Lung (tissue), 12 donors: ENCODE data around the gene RAPGEF1. TPM values are rescaled to one million over a fixed set of nuclear protein-coding genes. Genes with fewer than 3 reads are reported as not detected.

Experiments used
- ATAC-seq: fragments of 200-7000 bp; cut with Tn5 transposase; one replicate; pipeline ENCODE4 v1.9.1; 2020; ENCODE audit warnings: moderate number of reproducible peaks; ENCODE audit not compliant: insufficient read depth, low FRiP score
- DNase-seq, 3 donors: peaks; one replicate each; pipeline ENCODE4 v3.0.0-alpha.2; 2013 to 2017
- H3K27ac ChIP-seq, 2 donors: one replicate each; pipeline ENCODE4 v1.5.1; 2013; ENCODE audit warnings: mild to moderate bottlenecking in 2 of 2, moderate library complexity in 2 of 2, control low read depth in 1 of 2, inconsistent platforms in 1 of 2, low read depth in 1 of 2, low read length in 1 of 2
- H3K27me3 ChIP-seq, 3 donors: one replicate each; pipeline ENCODE4 v1.5.1; 2013; ENCODE audit warnings: low read length in 2 of 3; ENCODE audit not compliant: control insufficient read depth in 3 of 3, insufficient read depth in 3 of 3
- H3K36me3 ChIP-seq, 4 donors: one replicate each; pipeline ENCODE4 v1.5.1; 2013; ENCODE audit warnings: low read length in 4 of 4, mild to moderate bottlenecking in 1 of 4, moderate library complexity in 1 of 4; ENCODE audit not compliant: control insufficient read depth in 4 of 4, insufficient read depth in 4 of 4
- H3K4me1 ChIP-seq, 5 donors: one replicate each; pipeline ENCODE4 v1.5.1; 2013; ENCODE audit warnings: low read length in 5 of 5, mild to moderate bottlenecking in 2 of 5, moderate library complexity in 1 of 5; ENCODE audit not compliant: control insufficient read depth in 5 of 5, insufficient read depth in 5 of 5
- H3K4me3 ChIP-seq: one replicate; pipeline ENCODE4 v1.5.1; 2013; ENCODE audit warnings: mild to moderate bottlenecking, control low read depth, moderate library complexity
- H3K9ac ChIP-seq, 2 donors: one replicate each; pipeline ENCODE4 v1.5.1; 2013; ENCODE audit warnings: low read length in 2 of 2, control low read depth in 1 of 2; ENCODE audit not compliant: insufficient read depth in 1 of 2
- H3K9me3 ChIP-seq, 4 donors: one replicate each; pipeline ENCODE4 v1.5.1; 2013; ENCODE audit warnings: low read length in 3 of 4, mild to moderate bottlenecking in 1 of 4, moderate library complexity in 1 of 4; ENCODE audit not compliant: control insufficient read depth in 4 of 4, insufficient read depth in 3 of 4
- WGBS, 2 donors: extraction: QIAGEN DNeasy Blood & Tissue Kit; methylation state at CpG; one replicate each; pipeline ENCODE4 v1.1.7; 2013; 5-methylcytosine and 5-hydroxymethylcytosine counted together
- polyA plus RNA-seq, 2 donors: library from polyadenylated mRNA; stranded (reverse); fragments of 200-250 nt; gene quantifications; one replicate each; pipeline ENCODE4 v1.2.1, GENCODE V29; 2013
- total RNA-seq, 2 donors: library from RNA; depleted of rRNA in 1 of 2; stranded (reverse); fragments of >200 nt in 1 of 2; gene quantifications; one replicate each; pipeline ENCODE4 v1.2.1, GENCODE V29; 2014 to 2021
- TF ChIP-seq, protein P1 (sequence below): IDR thresholded peaks from 2 replicates; pipeline ENCODE4 v1.5.1; 2012; ENCODE audit warnings: mild to moderate bottlenecking; ENCODE audit errors: control extremely low read depth, extremely low read depth
- donor health status: control.
- donor health status: control.
- donor health status: Bipolar disorder and iron deficiency.
- donor health status: healthy.
- donor health status: DM: yes; HTN: yes; CAD: no.

The RAPGEF1 gene
- total and polyA plus RNA-seq, 4 donors, result 38.9 to 134 (median 55.1) TPM

DNA sequence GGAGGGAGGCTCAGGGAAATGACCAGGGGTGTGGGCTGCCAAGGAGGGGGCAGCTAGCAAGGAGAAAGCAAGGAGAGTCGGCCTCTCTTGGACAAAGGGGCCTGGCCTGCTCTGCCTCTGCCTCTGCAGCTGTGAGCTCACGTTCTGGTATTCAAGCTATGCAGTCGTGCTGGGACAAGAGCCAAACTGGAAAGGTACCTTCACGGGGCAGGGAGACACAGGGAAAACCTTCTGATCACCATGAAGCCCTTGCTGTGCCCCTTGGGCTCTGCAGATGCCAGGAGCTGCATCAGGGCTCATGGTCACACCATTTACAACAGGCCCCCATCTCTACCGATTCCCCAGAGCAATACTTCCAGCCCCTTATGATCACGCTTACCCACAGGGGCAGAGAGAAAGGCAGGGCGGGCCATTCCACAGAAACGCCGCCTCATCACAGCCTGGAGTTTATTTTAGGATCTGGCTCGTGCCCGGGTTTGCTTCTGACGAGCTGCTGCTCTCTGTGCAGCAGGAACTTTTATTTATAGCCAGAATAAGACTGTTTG is 131.3 kb downstream of the RAPGEF1 start:
- H3K27ac ChIP-seq, result peak overlapping the region; percentile 80 to 85
- H3K9me3 ChIP-seq, result no peaks in the 10 kb centered on the region
- no peak overlapping the region for H3K4me3 ChIP-seq
- WGBS, 2 donors, result 35 to 70% methylated on average over 12 of the region's 12 CpGs
- DNase-seq, result peak; percentile 92 to 95 (median 94)
- H3K36me3 ChIP-seq, result peaks cover 0 to 50% (median 7%) of the 10 kb centered on the region in 4 donors
- TF ChIP-seq, protein P1, sequence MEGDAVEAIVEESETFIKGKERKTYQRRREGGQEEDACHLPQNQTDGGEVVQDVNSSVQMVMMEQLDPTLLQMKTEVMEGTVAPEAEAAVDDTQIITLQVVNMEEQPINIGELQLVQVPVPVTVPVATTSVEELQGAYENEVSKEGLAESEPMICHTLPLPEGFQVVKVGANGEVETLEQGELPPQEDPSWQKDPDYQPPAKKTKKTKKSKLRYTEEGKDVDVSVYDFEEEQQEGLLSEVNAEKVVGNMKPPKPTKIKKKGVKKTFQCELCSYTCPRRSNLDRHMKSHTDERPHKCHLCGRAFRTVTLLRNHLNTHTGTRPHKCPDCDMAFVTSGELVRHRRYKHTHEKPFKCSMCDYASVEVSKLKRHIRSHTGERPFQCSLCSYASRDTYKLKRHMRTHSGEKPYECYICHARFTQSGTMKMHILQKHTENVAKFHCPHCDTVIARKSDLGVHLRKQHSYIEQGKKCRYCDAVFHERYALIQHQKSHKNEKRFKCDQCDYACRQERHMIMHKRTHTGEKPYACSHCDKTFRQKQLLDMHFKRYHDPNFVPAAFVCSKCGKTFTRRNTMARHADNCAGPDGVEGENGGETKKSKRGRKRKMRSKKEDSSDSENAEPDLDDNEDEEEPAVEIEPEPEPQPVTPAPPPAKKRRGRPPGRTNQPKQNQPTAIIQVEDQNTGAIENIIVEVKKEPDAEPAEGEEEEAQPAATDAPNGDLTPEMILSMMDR, result no peak
- H3K9ac ChIP-seq, result peak overlapping the region in 1 of 2 donors; percentile 81
- H3K27me3 ChIP-seq, result no peaks in the 10 kb centered on the region
- peak; percentile 47 for ATAC-seq
- peaks cover 0 to 40% (median 16%) of the 10 kb centered on the region in 5 donors for H3K4me1 ChIP-seq

DNA sequence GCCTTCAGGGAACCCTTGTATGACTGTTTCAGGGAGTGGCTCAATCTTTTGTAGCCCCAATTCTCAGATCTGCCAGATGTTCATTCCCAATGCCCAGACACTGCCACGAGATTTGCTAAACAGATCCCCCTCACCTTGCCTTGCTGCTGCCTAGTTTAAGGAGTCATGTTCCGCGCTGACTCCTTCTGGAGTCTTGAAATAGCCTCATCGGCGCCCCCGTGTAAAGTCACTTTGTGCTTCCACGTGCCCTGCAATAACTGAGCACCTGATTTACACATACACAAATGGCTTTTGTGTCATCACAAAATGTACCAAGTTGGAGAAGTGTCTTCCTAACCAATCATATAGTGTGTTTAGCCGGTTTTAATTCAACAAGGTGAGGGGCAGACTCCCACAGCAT is 132.3 kb downstream of the RAPGEF1 start:
- Histone ChIP-seq H3K9me3 (no peaks in the 10 kb centered on the region), H3K27ac (peak overlapping the region; percentile 80 to 85), H3K4me3 (no peak overlapping the region), H3K4me1 (peaks cover 0 to 40% (median 16%) of the 10 kb centered on the region in 5 donors), H3K27me3 (no peaks in the 10 kb centered on the region), H3K36me3 (peaks cover 0 to 50% (median 8%) of the 10 kb centered on the region in 4 donors), H3K9ac (peak overlapping the region in 1 of 2 donors; percentile 81)
- no peak for ATAC-seq
- 90 to 93% methylated on average over 8 of the region's 8 CpGs for WGBS, 2 donors
- TF ChIP-seq, protein P1, result no peak
- no peak for DNase-seq

DNA sequence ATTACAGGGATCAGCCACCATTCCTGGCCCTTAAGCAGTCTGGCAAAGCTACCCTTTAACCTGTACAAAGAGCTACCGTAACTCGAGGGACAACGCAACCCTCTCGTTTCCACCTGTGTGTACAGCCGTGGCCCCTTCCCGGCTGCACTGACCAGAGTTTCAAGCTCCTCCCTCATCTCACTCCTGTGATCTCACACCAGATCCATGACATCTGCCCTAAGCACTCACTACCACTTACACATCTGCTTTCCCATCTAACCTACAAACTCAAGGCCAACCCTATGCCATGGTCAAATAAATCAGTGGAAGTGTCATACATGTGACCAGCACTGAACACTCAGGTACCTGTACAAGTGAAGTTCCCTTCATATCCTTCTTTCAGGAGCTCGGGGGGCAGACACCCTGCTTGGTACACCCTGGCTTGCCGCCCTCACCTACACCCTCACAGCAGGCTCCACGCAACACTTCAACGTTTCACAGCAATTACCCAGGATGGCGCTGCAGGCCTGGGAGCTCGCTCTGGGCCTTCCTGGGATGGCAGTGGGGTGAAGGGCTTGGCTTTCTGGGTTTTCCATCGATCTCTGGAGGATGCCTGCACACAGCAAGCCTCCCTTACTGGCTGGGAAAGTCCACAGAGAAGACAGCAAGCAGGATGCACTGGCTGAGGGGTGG is 132.8 kb downstream of the RAPGEF1 start:
- Histone ChIP-seq H3K36me3 (peaks cover 0 to 52% (median 8%) of the 10 kb centered on the region in 4 donors), H3K9ac (no peak overlapping the region), H3K27ac (peak overlapping the region in 1 of 2 donors; percentile 23), H3K27me3 (no peaks in the 10 kb centered on the region), H3K4me3 (no peak overlapping the region), H3K9me3 (no peaks in the 10 kb centered on the region), H3K4me1 (peaks cover 0 to 40% (median 16%) of the 10 kb centered on the region in 5 donors)
- no peak for ATAC-seq
- 92 to 93% methylated on average over 13 of the region's 13 CpGs for WGBS, 2 donors
- TF ChIP-seq, protein P1, result no peak
- no peak for DNase-seq
